Fibroblast of lung (primary cell): ENCODE measurements around the gene FITM2. TPM values are rescaled to one million over a fixed set of nuclear protein-coding genes. Genes with fewer than 3 reads are reported as not detected.

Source experiments
- DNase-seq, 2 donors: peaks; one replicate each; pipeline versions ENCODE4 v3.0.0 to v3.0.0-alpha.2; 2010; ENCODE audit warnings: low read depth in 2 of 2
- H2AFZ ChIP-seq: 2 replicates; pipeline ENCODE4 v1.5.1; 2012; ENCODE audit warnings: low read length, control low read depth, inconsistent platforms
- H3K27ac ChIP-seq: 2 replicates; pipeline ENCODE4 v1.5.1; 2011; ENCODE audit warnings: low read length, control low read depth; ENCODE audit not compliant: insufficient read depth
- H3K27me3 ChIP-seq: 2 replicates; pipeline ENCODE4 v1.5.1; 2011; ENCODE audit warnings: mild to moderate bottlenecking, low read length; ENCODE audit not compliant: control insufficient read depth, insufficient read depth
- H3K36me3 ChIP-seq: 2 replicates; pipeline ENCODE4 v1.5.1; 2011; ENCODE audit warnings: low read length; ENCODE audit not compliant: control insufficient read depth, insufficient read depth
- H3K4me1 ChIP-seq: 2 replicates; pipeline ENCODE4 v1.5.1; 2011; ENCODE audit warnings: low read length; ENCODE audit not compliant: control insufficient read depth, insufficient read depth; ENCODE audit errors: extremely low read depth
- H3K4me2 ChIP-seq: 2 replicates; pipeline ENCODE4 v1.5.1; 2011; ENCODE audit warnings: low read length, control low read depth; ENCODE audit not compliant: insufficient read depth; ENCODE audit errors: extremely low read depth
- H3K4me3 ChIP-seq, 4 experiments: fragments of 200-600 bp in 1 of 4; sonication (generic) in 1 of 4; replicated peaks in 1 of 4; 2 replicates each; pipeline ENCODE4 v1.5.1; 2011 to 2016; ENCODE audit warnings: low read length in 4 of 4, low read depth in 3 of 4, mild to moderate bottlenecking in 3 of 4, control low read depth in 2 of 4, inconsistent platforms in 1 of 4, mixed read lengths in 1 of 4; ENCODE audit not compliant: insufficient read depth in 1 of 4; ENCODE audit errors: control extremely low read depth in 1 of 4
- H3K79me2 ChIP-seq: 2 replicates; pipeline ENCODE4 v1.5.1; 2012; ENCODE audit warnings: mild to moderate bottlenecking, low read length, inconsistent platforms; ENCODE audit not compliant: control insufficient read depth, insufficient read depth
- H3K9ac ChIP-seq: 2 replicates; pipeline ENCODE4 v1.5.1; 2011; ENCODE audit warnings: mild to moderate bottlenecking, low read length, control low read depth; ENCODE audit not compliant: insufficient read depth
- H3K9me3 ChIP-seq: 2 replicates; pipeline ENCODE4 v1.5.1; 2012; ENCODE audit warnings: low read depth, low read length; ENCODE audit not compliant: control insufficient read depth, insufficient read depth
- H4K20me1 ChIP-seq: 2 replicates; pipeline ENCODE4 v1.5.1; 2011; ENCODE audit warnings: low read length; ENCODE audit not compliant: control insufficient read depth, insufficient read depth; ENCODE audit errors: extremely low read depth
- EZH2 ChIP-seq: IDR thresholded peaks from 2 replicates; pipeline ENCODE4 v1.5.1; 2012; ENCODE audit warnings: low read length, control low read depth, mild to moderate bottlenecking; ENCODE audit errors: missing control alignments
- polyA plus RNA-seq, 2 donors: library from polyadenylated mRNA; depleted of rRNA in 1 of 2; stranded (reverse) in 1 of 2; unstranded in 1 of 2; fragments of >200 nt; gene quantifications; 2 replicates each; pipeline ENCODE4 v1.2.1, GENCODE V29; 2011 to 2012; ENCODE audit warnings: missing spikeins in 1 of 2
- total RNA-seq: library from RNA; depleted of rRNA; stranded (reverse); fragments of >200 nt; gene quantifications from 2 replicates; pipeline ENCODE4 v1.2.1, GENCODE V29; 2014
- TF ChIP-seq, protein P1 (sequence below), 2 donors: IDR thresholded peaks in 1 of 2; conservative IDR thresholded peaks in 1 of 2; 1 replicate in 1 of 2; 2 replicates in 1 of 2; pipeline ENCODE4 v1.5.1; 2011 to 2012; ENCODE audit warnings: low read length in 2 of 2, control low read depth in 1 of 2, inconsistent platforms in 1 of 2, low read depth in 1 of 2, mild to moderate bottlenecking in 1 of 2

FITM2 gene
- total and polyA plus RNA-seq, 2 donors (not counting 1 experiment from before 2014, with no cell fraction given), result 8.6 to 9.7 TPM

DNA sequence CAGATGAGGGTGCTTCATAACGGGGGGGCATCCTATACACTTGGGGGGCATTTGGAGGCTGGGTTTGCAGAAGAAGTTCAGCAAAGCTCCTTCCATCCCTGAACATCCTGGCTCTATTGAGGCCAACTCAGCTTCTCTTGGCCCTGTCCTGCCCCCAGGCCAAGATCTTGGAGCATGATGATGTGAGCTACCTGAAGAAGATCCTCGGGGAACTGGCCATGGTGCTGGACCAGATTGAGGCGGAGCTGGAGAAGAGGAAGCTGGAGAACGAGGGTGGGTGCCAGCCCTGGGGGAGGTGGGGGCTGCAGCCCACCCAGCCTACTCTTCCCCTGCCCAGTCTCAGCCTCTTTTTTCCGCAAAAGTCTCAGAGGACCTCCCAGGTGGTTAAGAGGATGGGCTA is 46.7 kb downstream of the FITM2 start:
- no peak for DNase-seq
- Histone ChIP-seq H3K27me3 (no peaks in the 10 kb centered on the region), H4K20me1 (no peaks in the 10 kb centered on the region), H3K4me2 (no peak overlapping the region), H3K36me3 (no peaks in the 10 kb centered on the region), H3K4me1 (no peaks in the 10 kb centered on the region), H3K9me3 (no peaks in the 10 kb centered on the region), H3K9ac (no peak overlapping the region), H3K27ac (no peak overlapping the region), H3K79me2 (no peaks in the 10 kb centered on the region), H2AFZ (no peak overlapping the region), H3K4me3 (no peak overlapping the region)
- TF ChIP-seq, protein P1, sequence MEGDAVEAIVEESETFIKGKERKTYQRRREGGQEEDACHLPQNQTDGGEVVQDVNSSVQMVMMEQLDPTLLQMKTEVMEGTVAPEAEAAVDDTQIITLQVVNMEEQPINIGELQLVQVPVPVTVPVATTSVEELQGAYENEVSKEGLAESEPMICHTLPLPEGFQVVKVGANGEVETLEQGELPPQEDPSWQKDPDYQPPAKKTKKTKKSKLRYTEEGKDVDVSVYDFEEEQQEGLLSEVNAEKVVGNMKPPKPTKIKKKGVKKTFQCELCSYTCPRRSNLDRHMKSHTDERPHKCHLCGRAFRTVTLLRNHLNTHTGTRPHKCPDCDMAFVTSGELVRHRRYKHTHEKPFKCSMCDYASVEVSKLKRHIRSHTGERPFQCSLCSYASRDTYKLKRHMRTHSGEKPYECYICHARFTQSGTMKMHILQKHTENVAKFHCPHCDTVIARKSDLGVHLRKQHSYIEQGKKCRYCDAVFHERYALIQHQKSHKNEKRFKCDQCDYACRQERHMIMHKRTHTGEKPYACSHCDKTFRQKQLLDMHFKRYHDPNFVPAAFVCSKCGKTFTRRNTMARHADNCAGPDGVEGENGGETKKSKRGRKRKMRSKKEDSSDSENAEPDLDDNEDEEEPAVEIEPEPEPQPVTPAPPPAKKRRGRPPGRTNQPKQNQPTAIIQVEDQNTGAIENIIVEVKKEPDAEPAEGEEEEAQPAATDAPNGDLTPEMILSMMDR (conservative IDR thresholded peaks at IDR 0.05 in 1 of 2, IDR thresholded peaks at IDR 0.05 in 1 of 2; ENCODE audit: low read depth in 1 of 2, low read length in 2 of 2), result no peak
- no peak for TF ChIP-seq EZH2

DNA sequence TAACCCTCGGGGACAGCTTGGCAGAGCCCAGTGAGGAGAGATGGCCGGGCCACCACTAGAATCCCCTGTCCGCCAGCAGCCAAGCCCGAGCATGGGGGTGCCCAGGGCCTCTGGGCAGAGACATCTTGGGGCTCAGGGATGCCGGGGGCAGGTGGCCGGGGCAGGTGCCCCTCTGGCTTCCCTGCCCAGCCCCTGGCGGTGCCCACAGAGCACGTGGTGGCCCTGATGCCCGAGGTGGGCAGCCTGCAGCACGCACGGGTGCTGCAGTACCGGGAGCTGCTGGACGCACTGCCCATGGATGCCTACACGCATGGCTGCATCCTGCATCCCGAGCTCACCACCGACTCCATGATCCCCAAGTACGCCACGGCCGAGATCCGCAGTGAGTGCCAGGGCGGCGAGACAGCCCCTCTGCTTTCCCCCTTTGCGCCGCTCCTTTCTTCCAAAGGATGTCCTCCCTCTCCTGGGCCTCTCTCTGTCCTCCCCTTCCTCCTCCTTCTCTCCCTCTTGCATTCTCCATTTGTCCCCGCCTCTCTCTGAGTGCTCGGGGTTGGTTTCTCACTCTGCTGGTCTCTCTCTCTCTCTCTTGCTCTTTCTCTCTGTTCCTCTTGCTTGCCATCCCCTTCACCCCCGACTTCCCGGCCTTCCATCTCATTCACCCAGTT is 52.6 kb downstream of the FITM2 start:
- TF ChIP-seq, protein P1 (conservative IDR thresholded peaks at IDR 0.05 in 1 of 2, IDR thresholded peaks at IDR 0.05 in 1 of 2; ENCODE audit: low read depth in 1 of 2, low read length in 2 of 2), result no peak
- TF ChIP-seq EZH2, result no peak

DNA sequence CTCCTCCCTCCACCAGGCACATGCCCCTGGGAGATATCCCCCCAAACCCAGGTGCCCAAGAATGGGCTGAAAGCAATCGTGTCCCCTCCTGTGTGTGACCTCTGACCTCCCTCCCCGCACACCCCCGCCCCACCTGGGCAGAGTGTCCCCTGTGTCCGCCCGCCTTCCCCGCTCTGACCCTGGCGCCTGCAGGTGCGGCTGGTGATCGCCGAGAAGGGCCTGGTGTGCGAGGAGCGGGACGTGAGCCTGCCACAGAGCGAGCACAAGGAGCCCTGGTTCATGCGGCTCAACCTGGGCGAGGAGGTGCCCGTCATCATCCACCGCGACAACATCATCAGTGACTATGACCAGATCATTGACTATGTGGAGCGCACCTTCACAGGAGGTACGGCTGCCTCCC is 54.0 kb downstream of the FITM2 start:
- Histone ChIP-seq H3K9ac (no peak overlapping the region), H3K79me2 (no peaks in the 10 kb centered on the region), H3K36me3 (no peaks in the 10 kb centered on the region), H3K4me1 (no peaks in the 10 kb centered on the region), H3K4me3 (no peak overlapping the region), H3K27ac (no peak overlapping the region), H2AFZ (no peak overlapping the region), H3K27me3 (no peaks in the 10 kb centered on the region), H4K20me1 (no peaks in the 10 kb centered on the region), H3K9me3 (no peaks in the 10 kb centered on the region), H3K4me2 (no peak overlapping the region)
- no peak for TF ChIP-seq EZH2
- TF ChIP-seq, protein P1 (conservative IDR thresholded peaks at IDR 0.05 in 1 of 2, IDR thresholded peaks at IDR 0.05 in 1 of 2; ENCODE audit: low read depth in 1 of 2, low read length in 2 of 2), result no peak
- no peak for DNase-seq

More for the DNA sequence above, 52.6 kb downstream of the FITM2 start:
- Histone ChIP-seq H3K4me3 (no peak overlapping the region), H2AFZ (no peak overlapping the region), H3K4me1 (no peaks in the 10 kb centered on the region), H3K4me2 (no peak overlapping the region), H4K20me1 (no peaks in the 10 kb centered on the region), H3K36me3 (no peaks in the 10 kb centered on the region), H3K9ac (no peak overlapping the region), H3K27ac (no peak overlapping the region), H3K79me2 (no peaks in the 10 kb centered on the region), H3K27me3 (no peaks in the 10 kb centered on the region), H3K9me3 (no peaks in the 10 kb centered on the region)
- DNase-seq, result no peak
